Measurements from ENCODE around the gene CRADD.

DNA sequence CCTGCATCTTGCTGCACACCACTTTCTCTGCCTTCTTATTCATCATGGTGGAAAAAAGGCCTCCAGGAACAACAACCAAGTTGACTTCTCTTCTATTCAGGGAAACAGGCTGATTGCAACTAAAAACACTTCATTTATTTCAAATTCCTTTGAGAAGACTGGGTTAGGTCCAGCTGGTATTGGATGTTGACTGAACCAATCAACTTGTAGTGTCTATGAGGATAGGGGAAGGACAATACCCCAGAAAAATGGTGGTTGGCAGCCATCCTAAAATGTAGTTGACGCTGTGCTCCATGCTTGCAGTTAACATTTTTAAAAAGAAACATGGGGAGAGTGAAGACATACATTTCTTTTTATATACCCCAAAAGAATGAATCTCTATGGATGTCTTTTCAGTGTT, 34.4 kb upstream of the CRADD start:
- no peak for TF ChIP-seq CTCF (IDR thresholded peaks at IDR 0.05)
- TF ChIP-seq POLR2AphosphoS5 (IDR thresholded peaks at IDR 0.05): no peak
- TF ChIP-seq EP300 (IDR thresholded peaks at IDR 0.05): no peak
- no peak for TF ChIP-seq POLR2A (IDR thresholded peaks at IDR 0.05)

Measured in suprapubic skin (tissue), 4 donors.